Naive thymus-derived CD4-positive, alpha-beta T cell (primary cell): ENCODE measurements around the gene LENG8. TPM values are rescaled to one million over a fixed set of nuclear protein-coding genes. Genes with fewer than 3 reads are reported as not detected.
"Not testable (repeated sequence)": the region's sequence is repeated elsewhere in the genome, so short reads cannot be mapped to it uniquely, and the experiment has no call there.

Experiments
- ATAC-seq: fragments of 150-1000 bp; cut with Tn5 transposase; 2 replicates; pipeline ENCODE4 v1.10.0; 2021; ENCODE audit warnings: mild to moderate bottlenecking, moderate library complexity
- CTCF ChIA-PET: fragments of 350-600 bp; sonication (Branson Sonifier 250); formaldehyde crosslinking; loops from one replicate; lab custom pipeline; 2021; ENCODE audit warnings: antibody characterized with exemption; lab: Charles Lee
- POLR2A ChIA-PET: fragments of 350-600 bp; sonication (Branson Sonifier 250); formaldehyde crosslinking; loops from one replicate; lab custom pipeline; 2021; ENCODE audit warnings: antibody characterized with exemption, inconsistent platforms; lab: Charles Lee
- DNase-seq, 9 donors: peaks; one replicate each; pipeline versions ENCODE4 v3.0.0 to v3.0.0-alpha.2; 2020 to 2022; ENCODE audit warnings: mixed read lengths in 1 of 9
- H3K27ac ChIP-seq: one replicate; pipeline ENCODE4 v1.7.0; 2013; ENCODE audit warnings: mild to moderate bottlenecking, low read depth, low read length, moderate library complexity
- H3K27me3 ChIP-seq, 2 donors: one replicate each; pipeline ENCODE4 v1.7.0; 2013; ENCODE audit warnings: low read length in 2 of 2, mild to moderate bottlenecking in 2 of 2, moderate library complexity in 2 of 2; ENCODE audit not compliant: control insufficient read depth in 2 of 2, insufficient read depth in 2 of 2
- H3K36me3 ChIP-seq, 3 experiments: 1 replicate in 2 of 3; 2 replicates in 1 of 3; pipeline ENCODE4 v1.7.0; 2013; ENCODE audit warnings: low read length in 3 of 3, mild to moderate bottlenecking in 3 of 3, moderate library complexity in 1 of 3; ENCODE audit not compliant: insufficient read depth in 3 of 3, control insufficient read depth in 2 of 3
- H3K4me1 ChIP-seq, 2 donors: one replicate each; pipeline ENCODE4 v1.7.0; 2013; ENCODE audit warnings: low read length in 2 of 2, mild to moderate bottlenecking in 2 of 2, moderate library complexity in 1 of 2; ENCODE audit not compliant: control insufficient read depth in 2 of 2, insufficient read depth in 2 of 2
- H3K4me3 ChIP-seq: 2 replicates; pipeline ENCODE4 v1.7.0; 2013; ENCODE audit warnings: mild to moderate bottlenecking, low read length
- H3K9me3 ChIP-seq, 3 experiments: 1 replicate in 2 of 3; 2 replicates in 1 of 3; pipeline ENCODE4 v1.7.0; 2013; ENCODE audit warnings: low read length in 3 of 3; ENCODE audit not compliant: control insufficient read depth in 2 of 3
- H3K27ac Mint-ChIP-seq, 9 donors: one replicate each; pipeline ENCODE4 v1.8.0; 2020 to 2022; ENCODE audit warnings: mixed read lengths in 9 of 9, mild to moderate bottlenecking in 8 of 9, moderate library complexity in 5 of 9, inconsistent platforms in 2 of 9
- H3K27me3 Mint-ChIP-seq, 5 donors: one replicate each; pipeline ENCODE4 v1.8.0; 2021 to 2022; ENCODE audit warnings: mixed read lengths in 5 of 5, mild to moderate bottlenecking in 1 of 5
- H3K36me3 Mint-ChIP-seq, 5 donors: one replicate each; pipeline ENCODE4 v1.8.0; 2020 to 2022; ENCODE audit warnings: mixed read lengths in 5 of 5, mild to moderate bottlenecking in 3 of 5, inconsistent platforms in 1 of 5
- H3K4me1 Mint-ChIP-seq, 7 donors: one replicate each; pipeline ENCODE4 v1.8.0; 2020 to 2022; ENCODE audit warnings: mixed read lengths in 7 of 7, mild to moderate bottlenecking in 3 of 7, inconsistent platforms in 1 of 7
- H3K4me3 Mint-ChIP-seq, 10 donors: one replicate each; pipeline ENCODE4 v1.8.0; 2020 to 2022; ENCODE audit warnings: mild to moderate bottlenecking in 10 of 10, mixed read lengths in 10 of 10, moderate library complexity in 6 of 10, inconsistent platforms in 2 of 10
- H3K9me3 Mint-ChIP-seq, 11 donors: one replicate each; pipeline ENCODE4 v1.8.0; 2020 to 2022; ENCODE audit warnings: mixed read lengths in 11 of 11, mild to moderate bottlenecking in 4 of 11, inconsistent platforms in 1 of 11, moderate library complexity in 1 of 11
- intact Hi-C, 2 donors: fragments of 100-400 bp; cut with micrococcal nuclease; formaldehyde crosslinking; loops; one replicate each; pipeline ENCODE4 v1.15.1; 2023
- polyA plus RNA-seq, 2 donors: library from polyadenylated mRNA; unstranded; fragments of 300-500 nt; fragmentation: Illumina TruSeq; gene quantifications; one replicate each; pipeline ENCODE4 v1.2.3, GENCODE V29; 2021
- total RNA-seq, 6 experiments: library from RNA in 5 of 6; stranded (reverse) in 5 of 6; gene quantifications; 1 replicate in 5 of 6; 2 replicates in 1 of 6; pipeline ENCODE4 v1.2.3 and lab custom pipeline; 2021 to 2026

The LENG8 gene
- total and polyA plus RNA-seq, 7 experiments from 2014 or later: 6.2 to 685 (median 503) TPM

- no peaks in the 10 kb centered on the region for H3K4me1 ChIP-seq
- Mint-ChIP-seq H3K27me3 (peaks cover 9 to 30% (median 11%) of the 10 kb centered on the region in 5 donors), H3K9me3 (peaks cover 0 to 4% (median 0%) of the 10 kb centered on the region in 11 donors), H3K4me3 (no peak overlapping the region), H3K27ac (no peak overlapping the region), H3K36me3 (no peaks in the 10 kb centered on the region), H3K4me1 (peaks cover 0 to 5% (median 0%) of the 10 kb centered on the region in 7 donors)
- no peaks in the 10 kb centered on the region for H3K9me3 ChIP-seq
- DNase-seq (no peak), ATAC-seq (no peak)
- CTCF ChIA-PET: no interaction called here
- H3K27me3 ChIP-seq: no peaks in the 10 kb centered on the region
- intact Hi-C loops: no loop called here
- H3K4me3 ChIP-seq: no peak overlapping the region
- no peak overlapping the region for H3K27ac ChIP-seq
- no peaks in the 10 kb centered on the region for H3K36me3 ChIP-seq
- POLR2A ChIA-PET: no interaction called here
Observed at GRCh38 chr19:54489341-54489740, 40.3 kb downstream of the LENG8 start.

GRCh38 chr19:54489766-54490165 is 40.8 kb downstream of the LENG8 start:
- H3K27me3 Mint-ChIP-seq: peaks cover 7 to 28% (median 9%) of the 10 kb centered on the region in 5 donors
- intact Hi-C loops: no loop called here
- peaks cover 0 to 4% (median 0%) of the 10 kb centered on the region in 7 donors for H3K4me1 Mint-ChIP-seq
- POLR2A ChIA-PET: no interaction called here
- no peaks in the 10 kb centered on the region for H3K9me3 ChIP-seq
- ATAC-seq (no peak), DNase-seq (no peak)
- no peak overlapping the region for H3K4me3 Mint-ChIP-seq
- no peaks in the 10 kb centered on the region for H3K36me3 ChIP-seq
- H3K27ac Mint-ChIP-seq: no peak overlapping the region
- CTCF ChIA-PET: no interaction called here
- peaks cover 0 to 4% (median 0%) of the 10 kb centered on the region in 11 donors for H3K9me3 Mint-ChIP-seq
- no peak overlapping the region for H3K27ac ChIP-seq
- H3K4me1 ChIP-seq: no peaks in the 10 kb centered on the region
- no peaks in the 10 kb centered on the region for H3K36me3 Mint-ChIP-seq
- H3K4me3 ChIP-seq: no peak overlapping the region
- H3K27me3 ChIP-seq: no peaks in the 10 kb centered on the region

- POLR2A ChIA-PET: no interaction called here
Observed at GRCh38 chr19:54492568-54492967, 43.6 kb downstream of the LENG8 start.

GRCh38 chr19:54493056-54493455 is 44.1 kb downstream of the LENG8 start:
- CTCF ChIA-PET, POLR2A ChIA-PET, H3K27ac ChIP-seq, H3K4me3 Mint-ChIP-seq, H3K4me1 ChIP-seq, H3K4me3 ChIP-seq, H3K27me3 ChIP-seq, H3K36me3 Mint-ChIP-seq, H3K27ac Mint-ChIP-seq, H3K36me3 ChIP-seq, H3K9me3 Mint-ChIP-seq, ATAC-seq, H3K9me3 ChIP-seq, intact Hi-C loops, DNase-seq: not testable (repeated sequence)
- peaks cover 6 to 19% (median 11%) of the 10 kb centered on the region in 7 donors for H3K4me1 Mint-ChIP-seq
- peaks cover 7 to 46% (median 18%) of the 10 kb centered on the region in 5 donors for H3K27me3 Mint-ChIP-seq

More at GRCh38 chr19:54492568-54492967, 43.6 kb downstream of the LENG8 start:
- Histone ChIP-seq H3K27ac (no peak overlapping the region), H3K27me3 (no peaks in the 10 kb centered on the region), H3K4me3 (no peak overlapping the region), H3K4me1 (no peaks in the 10 kb centered on the region), H3K36me3 (no peaks in the 10 kb centered on the region), H3K9me3 (no peaks in the 10 kb centered on the region)
- H3K4me1 Mint-ChIP-seq: peaks cover 2 to 16% (median 6%) of the 10 kb centered on the region in 7 donors
- DNase-seq (no peak), ATAC-seq (no peak)
- CTCF ChIA-PET: no interaction called here
- peaks cover 7 to 42% (median 18%) of the 10 kb centered on the region in 5 donors for H3K27me3 Mint-ChIP-seq
- intact Hi-C loops: no loop called here
- no peaks in the 10 kb centered on the region for H3K36me3 Mint-ChIP-seq
- H3K27ac Mint-ChIP-seq: no peak overlapping the region
- H3K4me3 Mint-ChIP-seq: no peak overlapping the region
- H3K9me3 Mint-ChIP-seq: peaks cover 0 to 4% (median 0%) of the 10 kb centered on the region in 11 donors

GRCh38 chr19:54493967-54494585 is 45.1 kb downstream of the LENG8 start:
- peaks cover 7 to 48% (median 18%) of the 10 kb centered on the region in 5 donors for H3K27me3 Mint-ChIP-seq
- CTCF ChIA-PET: interaction anchor here (0.8 to 0.9 kb wide), 2 partner anchors 13 to 15 kb away, joined by 3 to 5 read pairs; no protein-coding TSS in a partner anchor
- intact Hi-C loops: no loop called here

GRCh38 chr19:54495284-54495683 is 46.3 kb downstream of the LENG8 start:
- H3K36me3 ChIP-seq, H3K9me3 ChIP-seq, intact Hi-C loops, H3K4me3 ChIP-seq, H3K36me3 Mint-ChIP-seq, H3K27me3 ChIP-seq, H3K27ac ChIP-seq, DNase-seq, ATAC-seq, H3K9me3 Mint-ChIP-seq, H3K4me1 ChIP-seq, H3K4me3 Mint-ChIP-seq, H3K27ac Mint-ChIP-seq, POLR2A ChIA-PET: not testable (repeated sequence)
- CTCF ChIA-PET: interaction anchor here (0.9 kb wide), 2 partner anchors 14 to 15 kb away, joined by 5 to 8 read pairs; no protein-coding TSS in a partner anchor
- Mint-ChIP-seq H3K27me3 (peaks cover 7 to 47% (median 22%) of the 10 kb centered on the region in 5 donors), H3K4me1 (peaks cover 12 to 27% (median 23%) of the 10 kb centered on the region in 7 donors)

More at GRCh38 chr19:54493967-54494585, 45.1 kb downstream of the LENG8 start:
- POLR2A ChIA-PET: no interaction called here
- peaks cover 9 to 22% (median 19%) of the 10 kb centered on the region in 7 donors for H3K4me1 Mint-ChIP-seq
- H3K27ac ChIP-seq: no peak overlapping the region
- H3K36me3 Mint-ChIP-seq: no peaks in the 10 kb centered on the region
- H3K4me1 ChIP-seq: peaks cover 2 to 3% of the 10 kb centered on the region in 2 donors
- H3K27me3 ChIP-seq: no peaks in the 10 kb centered on the region
- H3K27ac Mint-ChIP-seq: peak overlapping the region in 2 of 9 donors; percentile 42 to 47
- H3K4me3 ChIP-seq: no peak overlapping the region
- no peak overlapping the region for H3K4me3 Mint-ChIP-seq
- no peaks in the 10 kb centered on the region for H3K9me3 ChIP-seq
- H3K9me3 Mint-ChIP-seq: peaks cover 0 to 4% (median 0%) of the 10 kb centered on the region in 11 donors
- DNase-seq (no peak), ATAC-seq (no peak)
- no peaks in the 10 kb centered on the region for H3K36me3 ChIP-seq
